HEK293 (cell line): ENCODE measurements around the gene LHFPL6.

Experiments used
- CTCF ChIA-PET: fragments of 350-600 bp; formaldehyde crosslinking; extraction: SDS; loops from one replicate; lab custom pipeline; 2021; ENCODE audit warnings: antibody characterized with exemption; lab: Yijun Ruan, JAX
- POLR2A ChIA-PET: fragments of 300-600 bp; formaldehyde crosslinking; extraction: SDS; loops from one replicate; lab custom pipeline; 2020; ENCODE audit warnings: antibody characterized with exemption, inconsistent platforms; lab: Yijun Ruan, JAX
- H3K27ac ChIP-seq: fragments of 200-500 bp; sonication (Bioruptor generic); 2 replicates; pipeline ENCODE4 v1.5.1; 2014; ENCODE audit warnings: low read depth, low read length, control low read depth, inconsistent platforms; ENCODE audit errors: extremely low read depth
- H3K36me3 ChIP-seq, 2 experiments: fragments of 200-500 bp in 1 of 2; sonication (Bioruptor generic) in 1 of 2; 1 replicate in 1 of 2; 2 replicates in 1 of 2; pipeline ENCODE4 v1.5.1; 2014 to 2017; ENCODE audit warnings: inconsistent platforms in 2 of 2, low read length in 2 of 2; ENCODE audit not compliant: control insufficient read depth in 2 of 2, insufficient read depth in 1 of 2
- H3K4me1 ChIP-seq: fragments of 200-500 bp; sonication (Bioruptor generic); 2 replicates; pipeline ENCODE4 v1.5.1; 2014; ENCODE audit warnings: mild to moderate bottlenecking, low read length, inconsistent platforms; ENCODE audit not compliant: control insufficient read depth, insufficient read depth
- H3K4me3 ChIP-seq: 2 replicates; pipeline ENCODE4 v1.5.1; 2011; ENCODE audit warnings: low read depth, mild to moderate bottlenecking, control low read depth, low read length, moderate library complexity
- H3K9me3 ChIP-seq: fragments of 200-500 bp; sonication (Bioruptor generic); 2 replicates; pipeline ENCODE4 v1.5.1; 2014; ENCODE audit warnings: low read depth, low read length, inconsistent platforms; ENCODE audit not compliant: control insufficient read depth, insufficient read depth
- REPIN1 ChIP-seq: fragments of 450-650 bp; formaldehyde crosslinking; IDR thresholded peaks from 2 replicates; pipeline ENCODE4 v1.5.1; 2017; ENCODE audit warnings: missing biosample characterization, missing genetic modification characterization, low read depth
- WT1 ChIP-seq: fragments of 450-650 bp; formaldehyde crosslinking; IDR thresholded peaks from 2 replicates; pipeline ENCODE4 v1.5.1; 2016; ENCODE audit warnings: missing biosample characterization, missing genetic modification characterization
- ZBTB48 ChIP-seq: fragments of 450-650 bp; formaldehyde crosslinking; IDR thresholded peaks from 2 replicates; pipeline ENCODE4 v1.5.1; 2016; ENCODE audit warnings: missing biosample characterization, missing genetic modification characterization
- ZFHX2 ChIP-seq: fragments of 450-650 bp; formaldehyde crosslinking; conservative IDR thresholded peaks from 2 replicates; pipeline ENCODE4 v1.5.1; 2016; ENCODE audit warnings: missing biosample characterization, missing genetic modification characterization
- ZNF114 ChIP-seq: fragments of 450-650 bp; formaldehyde crosslinking; IDR thresholded peaks from 2 replicates; pipeline ENCODE4 v1.5.0; 2017; ENCODE audit warnings: missing biosample characterization, missing genetic modification characterization
- ZNF157 ChIP-seq: fragments of 450-650 bp; formaldehyde crosslinking; IDR thresholded peaks from 2 replicates; pipeline ENCODE4 v1.5.1; 2016; ENCODE audit warnings: missing biosample characterization, missing genetic modification characterization
- ZNF175 ChIP-seq: fragments of 450-650 bp; formaldehyde crosslinking; IDR thresholded peaks from 2 replicates; pipeline ENCODE4 v1.5.1; 2016; ENCODE audit warnings: missing biosample characterization, missing genetic modification characterization
- ZNF202 ChIP-seq: fragments of 450-650 bp; formaldehyde crosslinking; IDR thresholded peaks from 2 replicates; pipeline ENCODE4 v1.5.1; 2016; ENCODE audit warnings: missing biosample characterization, missing genetic modification characterization, borderline replicate concordance
- ZNF223 ChIP-seq: fragments of 450-650 bp; formaldehyde crosslinking; IDR thresholded peaks from 2 replicates; pipeline ENCODE4 v1.5.1; 2016; ENCODE audit warnings: missing biosample characterization, missing genetic modification characterization
- ZNF23 ChIP-seq: fragments of 450-650 bp; formaldehyde crosslinking; IDR thresholded peaks from 2 replicates; pipeline ENCODE4 v1.5.1; 2016; ENCODE audit warnings: missing biosample characterization, missing genetic modification characterization, borderline replicate concordance
- ZNF302 ChIP-seq: fragments of 450-650 bp; formaldehyde crosslinking; IDR thresholded peaks from 2 replicates; pipeline ENCODE4 v1.5.1; 2016; ENCODE audit warnings: missing biosample characterization, missing genetic modification characterization, low read depth
- ZNF514 ChIP-seq: fragments of 450-650 bp; formaldehyde crosslinking; IDR thresholded peaks from 2 replicates; pipeline ENCODE4 v1.5.1; 2016; ENCODE audit warnings: missing biosample characterization, missing genetic modification characterization
- ZNF529 ChIP-seq: fragments of 450-650 bp; formaldehyde crosslinking; IDR thresholded peaks from 2 replicates; pipeline ENCODE4 v1.5.1; 2017; ENCODE audit warnings: missing genetic modification characterization, missing biosample characterization; ENCODE audit not compliant: insufficient replicate concordance
- ZNF560 ChIP-seq: fragments of 450-650 bp; formaldehyde crosslinking; IDR thresholded peaks from 2 replicates; pipeline ENCODE4 v1.5.1; 2017; ENCODE audit warnings: missing biosample characterization, missing genetic modification characterization, borderline replicate concordance
- ZNF677 ChIP-seq: fragments of 450-650 bp; IDR thresholded peaks from 2 replicates; pipeline ENCODE4 v1.5.0; 2018; ENCODE audit warnings: missing biosample characterization, mild to moderate bottlenecking, missing genetic modification characterization, moderate library complexity
- ZSCAN30 ChIP-seq: fragments of 450-650 bp; IDR thresholded peaks from 2 replicates; pipeline ENCODE4 v1.5.1; 2018; ENCODE audit warnings: missing biosample characterization, mild to moderate bottlenecking, missing genetic modification characterization, moderate library complexity
- TF ChIP-seq, protein P1 (sequence below): fragments of 450-650 bp; formaldehyde crosslinking; IDR thresholded peaks from 2 replicates; pipeline ENCODE4 v1.5.1; 2016; ENCODE audit warnings: missing biosample characterization, missing genetic modification characterization
- TF ChIP-seq, protein P2 (sequence below): fragments of 450-650 bp; formaldehyde crosslinking; IDR thresholded peaks from 2 replicates; pipeline ENCODE4 v1.5.1; 2017; ENCODE audit warnings: missing biosample characterization, missing genetic modification characterization
- TF ChIP-seq, protein P3 (sequence below): fragments of 450-650 bp; formaldehyde crosslinking; IDR thresholded peaks from 2 replicates; pipeline ENCODE4 v1.5.1; 2016; ENCODE audit warnings: missing biosample characterization, missing genetic modification characterization, borderline replicate concordance
- TF ChIP-seq, protein P4 (sequence below): fragments of 450-650 bp; formaldehyde crosslinking; IDR thresholded peaks from 2 replicates; pipeline ENCODE4 v1.5.1; 2016; ENCODE audit warnings: missing biosample characterization, missing genetic modification characterization, low read depth

The LHFPL6 gene

DNA sequence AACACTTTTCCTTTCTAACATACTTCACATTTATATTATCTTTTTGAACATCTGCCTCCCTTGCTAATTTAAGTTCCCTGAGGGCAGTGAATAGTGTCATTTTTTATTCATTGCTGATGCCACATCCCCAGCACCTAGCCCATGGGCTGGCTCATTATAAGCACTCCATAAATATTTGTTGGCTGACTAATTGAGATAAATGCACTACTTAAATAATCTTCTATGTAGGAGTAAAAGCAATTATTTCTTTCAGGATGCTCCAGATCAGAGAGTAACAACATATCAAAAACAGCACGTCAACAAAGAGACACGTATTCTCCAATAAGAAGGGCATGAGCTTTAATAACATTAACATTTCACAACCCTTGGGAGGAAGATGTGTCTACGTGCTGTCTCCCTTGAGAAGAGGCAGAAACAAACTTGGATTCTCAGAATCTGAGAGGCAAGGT lies 228.2 kb downstream of the LHFPL6 start:
- H3K9me3 ChIP-seq: no peaks in the 10 kb centered on the region
- ChIA-PET CTCF (interaction anchor here (0.6 to 1.1 kb wide), 2 partner anchors 8 to 11 kb away, joined by 3 read pairs; no protein-coding TSS in a partner anchor), POLR2A (no interaction called here)
- no peaks in the 10 kb centered on the region for H3K36me3 ChIP-seq
- no peaks in the 10 kb centered on the region for H3K4me1 ChIP-seq
- no peak overlapping the region for H3K27ac ChIP-seq
- no peak overlapping the region for H3K4me3 ChIP-seq
- no peak for TF ChIP-seq ZNF529 (tag by site-specific recombination)
- TF ChIP-seq ZNF202 (tag by site-specific recombination): no peak
- TF ChIP-seq ZNF302 (tag by site-specific recombination): no peak
- no peak for TF ChIP-seq REPIN1 (tag by site-specific recombination)
- TF ChIP-seq ZBTB48 (tag by site-specific recombination): no peak
- TF ChIP-seq ZNF223 (tag by site-specific recombination): no peak
- TF ChIP-seq ZNF560: no peak
- TF ChIP-seq, protein P1, sequence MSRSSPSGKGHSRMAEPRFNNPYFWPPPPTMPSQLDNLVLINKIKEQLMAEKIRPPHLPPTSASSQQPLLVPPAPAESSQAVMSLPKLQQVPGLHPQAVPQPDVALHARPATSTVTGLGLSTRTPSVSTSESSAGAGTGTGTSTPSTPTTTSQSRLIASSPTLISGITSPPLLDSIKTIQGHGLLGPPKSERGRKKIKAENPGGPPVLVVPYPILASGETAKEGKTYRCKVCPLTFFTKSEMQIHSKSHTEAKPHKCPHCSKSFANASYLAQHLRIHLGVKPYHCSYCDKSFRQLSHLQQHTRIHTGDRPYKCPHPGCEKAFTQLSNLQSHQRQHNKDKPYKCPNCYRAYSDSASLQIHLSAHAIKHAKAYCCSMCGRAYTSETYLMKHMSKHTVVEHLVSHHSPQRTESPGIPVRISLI (tag by site-specific recombination): no peak
- no peak for TF ChIP-seq ZFHX2 (tag by site-specific recombination)
- TF ChIP-seq ZNF514 (tag by site-specific recombination): no peak
- TF ChIP-seq ZSCAN30 (tag by site-specific recombination): no peak
- TF ChIP-seq ZNF175 (tag by site-specific recombination): no peak
- TF ChIP-seq ZNF114 (tag by site-specific recombination): no peak
- no peak for TF ChIP-seq ZNF677 (tag by site-specific recombination)
- TF ChIP-seq, protein P2, sequence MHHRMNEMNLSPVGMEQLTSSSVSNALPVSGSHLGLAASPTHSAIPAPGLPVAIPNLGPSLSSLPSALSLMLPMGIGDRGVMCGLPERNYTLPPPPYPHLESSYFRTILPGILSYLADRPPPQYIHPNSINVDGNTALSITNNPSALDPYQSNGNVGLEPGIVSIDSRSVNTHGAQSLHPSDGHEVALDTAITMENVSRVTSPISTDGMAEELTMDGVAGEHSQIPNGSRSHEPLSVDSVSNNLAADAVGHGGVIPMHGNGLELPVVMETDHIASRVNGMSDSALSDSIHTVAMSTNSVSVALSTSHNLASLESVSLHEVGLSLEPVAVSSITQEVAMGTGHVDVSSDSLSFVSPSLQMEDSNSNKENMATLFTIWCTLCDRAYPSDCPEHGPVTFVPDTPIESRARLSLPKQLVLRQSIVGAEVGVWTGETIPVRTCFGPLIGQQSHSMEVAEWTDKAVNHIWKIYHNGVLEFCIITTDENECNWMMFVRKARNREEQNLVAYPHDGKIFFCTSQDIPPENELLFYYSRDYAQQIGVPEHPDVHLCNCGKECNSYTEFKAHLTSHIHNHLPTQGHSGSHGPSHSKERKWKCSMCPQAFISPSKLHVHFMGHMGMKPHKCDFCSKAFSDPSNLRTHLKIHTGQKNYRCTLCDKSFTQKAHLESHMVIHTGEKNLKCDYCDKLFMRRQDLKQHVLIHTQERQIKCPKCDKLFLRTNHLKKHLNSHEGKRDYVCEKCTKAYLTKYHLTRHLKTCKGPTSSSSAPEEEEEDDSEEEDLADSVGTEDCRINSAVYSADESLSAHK: no peak
- no peak for TF ChIP-seq ZNF23 (tag by site-specific recombination)
- TF ChIP-seq, protein P3, sequence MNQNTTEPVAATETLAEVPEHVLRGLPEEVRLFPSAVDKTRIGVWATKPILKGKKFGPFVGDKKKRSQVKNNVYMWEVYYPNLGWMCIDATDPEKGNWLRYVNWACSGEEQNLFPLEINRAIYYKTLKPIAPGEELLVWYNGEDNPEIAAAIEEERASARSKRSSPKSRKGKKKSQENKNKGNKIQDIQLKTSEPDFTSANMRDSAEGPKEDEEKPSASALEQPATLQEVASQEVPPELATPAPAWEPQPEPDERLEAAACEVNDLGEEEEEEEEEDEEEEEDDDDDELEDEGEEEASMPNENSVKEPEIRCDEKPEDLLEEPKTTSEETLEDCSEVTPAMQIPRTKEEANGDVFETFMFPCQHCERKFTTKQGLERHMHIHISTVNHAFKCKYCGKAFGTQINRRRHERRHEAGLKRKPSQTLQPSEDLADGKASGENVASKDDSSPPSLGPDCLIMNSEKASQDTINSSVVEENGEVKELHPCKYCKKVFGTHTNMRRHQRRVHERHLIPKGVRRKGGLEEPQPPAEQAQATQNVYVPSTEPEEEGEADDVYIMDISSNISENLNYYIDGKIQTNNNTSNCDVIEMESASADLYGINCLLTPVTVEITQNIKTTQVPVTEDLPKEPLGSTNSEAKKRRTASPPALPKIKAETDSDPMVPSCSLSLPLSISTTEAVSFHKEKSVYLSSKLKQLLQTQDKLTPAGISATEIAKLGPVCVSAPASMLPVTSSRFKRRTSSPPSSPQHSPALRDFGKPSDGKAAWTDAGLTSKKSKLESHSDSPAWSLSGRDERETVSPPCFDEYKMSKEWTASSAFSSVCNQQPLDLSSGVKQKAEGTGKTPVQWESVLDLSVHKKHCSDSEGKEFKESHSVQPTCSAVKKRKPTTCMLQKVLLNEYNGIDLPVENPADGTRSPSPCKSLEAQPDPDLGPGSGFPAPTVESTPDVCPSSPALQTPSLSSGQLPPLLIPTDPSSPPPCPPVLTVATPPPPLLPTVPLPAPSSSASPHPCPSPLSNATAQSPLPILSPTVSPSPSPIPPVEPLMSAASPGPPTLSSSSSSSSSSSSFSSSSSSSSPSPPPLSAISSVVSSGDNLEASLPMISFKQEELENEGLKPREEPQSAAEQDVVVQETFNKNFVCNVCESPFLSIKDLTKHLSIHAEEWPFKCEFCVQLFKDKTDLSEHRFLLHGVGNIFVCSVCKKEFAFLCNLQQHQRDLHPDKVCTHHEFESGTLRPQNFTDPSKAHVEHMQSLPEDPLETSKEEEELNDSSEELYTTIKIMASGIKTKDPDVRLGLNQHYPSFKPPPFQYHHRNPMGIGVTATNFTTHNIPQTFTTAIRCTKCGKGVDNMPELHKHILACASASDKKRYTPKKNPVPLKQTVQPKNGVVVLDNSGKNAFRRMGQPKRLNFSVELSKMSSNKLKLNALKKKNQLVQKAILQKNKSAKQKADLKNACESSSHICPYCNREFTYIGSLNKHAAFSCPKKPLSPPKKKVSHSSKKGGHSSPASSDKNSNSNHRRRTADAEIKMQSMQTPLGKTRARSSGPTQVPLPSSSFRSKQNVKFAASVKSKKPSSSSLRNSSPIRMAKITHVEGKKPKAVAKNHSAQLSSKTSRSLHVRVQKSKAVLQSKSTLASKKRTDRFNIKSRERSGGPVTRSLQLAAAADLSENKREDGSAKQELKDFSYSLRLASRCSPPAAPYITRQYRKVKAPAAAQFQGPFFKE: no peak
- no peak for TF ChIP-seq ZNF157 (tag by site-specific recombination)
- no peak for TF ChIP-seq WT1 (tag by site-specific recombination)
- TF ChIP-seq, protein P4, sequence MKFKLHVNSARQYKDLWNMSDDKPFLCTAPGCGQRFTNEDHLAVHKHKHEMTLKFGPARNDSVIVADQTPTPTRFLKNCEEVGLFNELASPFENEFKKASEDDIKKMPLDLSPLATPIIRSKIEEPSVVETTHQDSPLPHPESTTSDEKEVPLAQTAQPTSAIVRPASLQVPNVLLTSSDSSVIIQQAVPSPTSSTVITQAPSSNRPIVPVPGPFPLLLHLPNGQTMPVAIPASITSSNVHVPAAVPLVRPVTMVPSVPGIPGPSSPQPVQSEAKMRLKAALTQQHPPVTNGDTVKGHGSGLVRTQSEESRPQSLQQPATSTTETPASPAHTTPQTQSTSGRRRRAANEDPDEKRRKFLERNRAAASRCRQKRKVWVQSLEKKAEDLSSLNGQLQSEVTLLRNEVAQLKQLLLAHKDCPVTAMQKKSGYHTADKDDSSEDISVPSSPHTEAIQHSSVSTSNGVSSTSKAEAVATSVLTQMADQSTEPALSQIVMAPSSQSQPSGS (tag by site-specific recombination): no peak
- TF ChIP-seq, all 188 proteins: peak for 0
